HL-60 (cell line): ENCODE results near the gene FAM117A.

ENCODE experiments used
- DNase-seq, 2 experiments: peaks; one replicate each; pipeline ENCODE4 v3.0.0-alpha.2; 2010 to 2020; ENCODE audit warnings: low read depth in 1 of 2, low spot score in 1 of 2
- H3K27ac ChIP-seq: fragments of 250-450 bp; sonication (Bioruptor Pico); replicated peaks from 2 replicates; pipeline ENCODE4 v1.5.1; 2020; ENCODE audit warnings: mild to moderate bottlenecking, moderate library complexity
- H3K27me3 ChIP-seq: fragments of 250-450 bp; sonication (Bioruptor Pico); 2 replicates; pipeline ENCODE4 v1.5.1; 2021; ENCODE audit warnings: mild to moderate bottlenecking, moderate library complexity; ENCODE audit not compliant: insufficient read depth, poor library complexity, severe bottlenecking
- H3K4me3 ChIP-seq: replicated peaks from 2 replicates; pipeline ENCODE4 v1.5.1; 2011; ENCODE audit warnings: mild to moderate bottlenecking, control low read depth, low read length; ENCODE audit not compliant: insufficient read depth
- GABPA ChIP-seq: IDR thresholded peaks from 2 replicates; pipeline ENCODE4 v1.6.1; 2012; ENCODE audit warnings: low read depth
- POLR2AphosphoS5 ChIP-seq: IDR thresholded peaks from 2 replicates; pipeline ENCODE4 v1.6.1; 2012; ENCODE audit warnings: low read depth
- SPI1 ChIP-seq: IDR thresholded peaks from 2 replicates; pipeline ENCODE4 v1.6.1; 2012; ENCODE audit warnings: low read depth, mild to moderate bottlenecking, borderline replicate concordance
- TF ChIP-seq, protein P1 (sequence below): IDR thresholded peaks from one replicate; pipeline ENCODE4 v1.5.1; 2011; ENCODE audit warnings: low read length, control low read depth, inconsistent platforms; ENCODE audit not compliant: insufficient read depth
- TF ChIP-seq, protein P2 (sequence below): IDR thresholded peaks from 2 replicates; pipeline ENCODE4 v1.6.1; 2012; ENCODE audit warnings: low read depth; ENCODE audit not compliant: insufficient replicate concordance

FAM117A gene

DNA sequence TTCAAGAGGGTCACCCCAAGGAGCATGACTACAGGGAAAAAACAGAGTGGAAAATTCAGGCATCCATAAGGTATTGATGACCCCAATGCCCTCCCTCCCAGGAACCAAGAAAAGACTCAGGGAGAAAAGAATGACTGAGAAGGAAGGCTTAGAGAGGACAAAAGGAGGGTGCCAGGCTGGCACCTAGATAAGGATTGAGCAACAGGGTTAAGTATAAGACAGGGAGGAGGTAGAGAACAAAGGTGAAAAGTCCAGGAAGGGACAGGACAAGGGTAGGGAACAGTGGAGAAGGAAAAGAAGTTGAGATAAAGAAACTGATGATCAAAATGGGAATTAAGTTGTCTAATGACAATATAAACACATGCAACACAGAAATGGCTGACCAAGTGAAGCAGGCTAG is 58.7 kb downstream of the FAM117A start:
- DNase-seq, result no peak
- TF ChIP-seq, protein P1, sequence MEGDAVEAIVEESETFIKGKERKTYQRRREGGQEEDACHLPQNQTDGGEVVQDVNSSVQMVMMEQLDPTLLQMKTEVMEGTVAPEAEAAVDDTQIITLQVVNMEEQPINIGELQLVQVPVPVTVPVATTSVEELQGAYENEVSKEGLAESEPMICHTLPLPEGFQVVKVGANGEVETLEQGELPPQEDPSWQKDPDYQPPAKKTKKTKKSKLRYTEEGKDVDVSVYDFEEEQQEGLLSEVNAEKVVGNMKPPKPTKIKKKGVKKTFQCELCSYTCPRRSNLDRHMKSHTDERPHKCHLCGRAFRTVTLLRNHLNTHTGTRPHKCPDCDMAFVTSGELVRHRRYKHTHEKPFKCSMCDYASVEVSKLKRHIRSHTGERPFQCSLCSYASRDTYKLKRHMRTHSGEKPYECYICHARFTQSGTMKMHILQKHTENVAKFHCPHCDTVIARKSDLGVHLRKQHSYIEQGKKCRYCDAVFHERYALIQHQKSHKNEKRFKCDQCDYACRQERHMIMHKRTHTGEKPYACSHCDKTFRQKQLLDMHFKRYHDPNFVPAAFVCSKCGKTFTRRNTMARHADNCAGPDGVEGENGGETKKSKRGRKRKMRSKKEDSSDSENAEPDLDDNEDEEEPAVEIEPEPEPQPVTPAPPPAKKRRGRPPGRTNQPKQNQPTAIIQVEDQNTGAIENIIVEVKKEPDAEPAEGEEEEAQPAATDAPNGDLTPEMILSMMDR, result no peak
- TF ChIP-seq, protein P2, sequence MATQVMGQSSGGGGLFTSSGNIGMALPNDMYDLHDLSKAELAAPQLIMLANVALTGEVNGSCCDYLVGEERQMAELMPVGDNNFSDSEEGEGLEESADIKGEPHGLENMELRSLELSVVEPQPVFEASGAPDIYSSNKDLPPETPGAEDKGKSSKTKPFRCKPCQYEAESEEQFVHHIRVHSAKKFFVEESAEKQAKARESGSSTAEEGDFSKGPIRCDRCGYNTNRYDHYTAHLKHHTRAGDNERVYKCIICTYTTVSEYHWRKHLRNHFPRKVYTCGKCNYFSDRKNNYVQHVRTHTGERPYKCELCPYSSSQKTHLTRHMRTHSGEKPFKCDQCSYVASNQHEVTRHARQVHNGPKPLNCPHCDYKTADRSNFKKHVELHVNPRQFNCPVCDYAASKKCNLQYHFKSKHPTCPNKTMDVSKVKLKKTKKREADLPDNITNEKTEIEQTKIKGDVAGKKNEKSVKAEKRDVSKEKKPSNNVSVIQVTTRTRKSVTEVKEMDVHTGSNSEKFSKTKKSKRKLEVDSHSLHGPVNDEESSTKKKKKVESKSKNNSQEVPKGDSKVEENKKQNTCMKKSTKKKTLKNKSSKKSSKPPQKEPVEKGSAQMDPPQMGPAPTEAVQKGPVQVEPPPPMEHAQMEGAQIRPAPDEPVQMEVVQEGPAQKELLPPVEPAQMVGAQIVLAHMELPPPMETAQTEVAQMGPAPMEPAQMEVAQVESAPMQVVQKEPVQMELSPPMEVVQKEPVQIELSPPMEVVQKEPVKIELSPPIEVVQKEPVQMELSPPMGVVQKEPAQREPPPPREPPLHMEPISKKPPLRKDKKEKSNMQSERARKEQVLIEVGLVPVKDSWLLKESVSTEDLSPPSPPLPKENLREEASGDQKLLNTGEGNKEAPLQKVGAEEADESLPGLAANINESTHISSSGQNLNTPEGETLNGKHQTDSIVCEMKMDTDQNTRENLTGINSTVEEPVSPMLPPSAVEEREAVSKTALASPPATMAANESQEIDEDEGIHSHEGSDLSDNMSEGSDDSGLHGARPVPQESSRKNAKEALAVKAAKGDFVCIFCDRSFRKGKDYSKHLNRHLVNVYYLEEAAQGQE, result no peak
- TF ChIP-seq SPI1 (no peak), POLR2AphosphoS5 (no peak), GABPA (no peak)
- Histone ChIP-seq H3K27me3 (no peaks in the 10 kb centered on the region), H3K27ac (no peak overlapping the region), H3K4me3 (no peak overlapping the region)

DNA sequence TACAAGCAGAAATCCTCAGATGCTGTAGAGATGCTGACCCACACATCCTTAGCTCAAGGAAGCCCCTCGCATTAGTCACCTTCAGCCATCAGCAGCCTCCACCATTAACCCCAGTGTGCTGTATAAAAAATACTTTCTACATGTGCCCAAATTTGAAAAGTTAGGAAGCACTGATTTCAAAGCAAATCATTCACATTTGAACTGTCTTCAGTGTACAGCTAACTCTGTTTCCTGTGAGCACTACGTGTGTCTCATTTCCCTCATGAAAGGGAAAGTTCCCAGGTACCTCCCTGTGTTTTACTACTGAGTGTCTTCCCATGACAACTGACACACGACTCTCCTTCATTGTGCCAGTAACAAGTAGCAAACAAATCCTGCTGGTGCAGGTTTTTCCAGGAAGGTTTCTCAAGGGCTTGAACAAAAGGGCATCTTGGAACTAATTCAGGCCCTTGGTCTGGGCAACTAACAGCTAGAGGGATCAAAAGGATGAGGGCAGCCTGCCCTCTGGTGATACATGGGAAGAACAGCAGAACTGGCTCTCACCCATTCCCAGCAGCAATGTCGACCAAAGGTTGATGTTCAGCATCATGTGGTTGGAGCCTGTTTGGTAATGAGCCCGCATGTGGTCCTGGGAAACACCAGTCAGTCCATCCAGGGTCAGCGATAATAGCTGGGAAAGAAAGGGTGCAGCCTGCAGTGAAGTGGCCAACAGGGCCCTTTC is 60.2 kb downstream of the FAM117A start:
- TF ChIP-seq, protein P1, result peak; percentile 48
- no peak for TF ChIP-seq POLR2AphosphoS5
- no peak for TF ChIP-seq GABPA
- TF ChIP-seq, protein P2, result no peak
- TF ChIP-seq SPI1, result no peak
- DNase-seq, result peak in 1 of 2 experiments; percentile 36
- Histone ChIP-seq H3K27me3 (no peaks in the 10 kb centered on the region), H3K4me3 (no peak overlapping the region), H3K27ac (no peak overlapping the region)

DNA sequence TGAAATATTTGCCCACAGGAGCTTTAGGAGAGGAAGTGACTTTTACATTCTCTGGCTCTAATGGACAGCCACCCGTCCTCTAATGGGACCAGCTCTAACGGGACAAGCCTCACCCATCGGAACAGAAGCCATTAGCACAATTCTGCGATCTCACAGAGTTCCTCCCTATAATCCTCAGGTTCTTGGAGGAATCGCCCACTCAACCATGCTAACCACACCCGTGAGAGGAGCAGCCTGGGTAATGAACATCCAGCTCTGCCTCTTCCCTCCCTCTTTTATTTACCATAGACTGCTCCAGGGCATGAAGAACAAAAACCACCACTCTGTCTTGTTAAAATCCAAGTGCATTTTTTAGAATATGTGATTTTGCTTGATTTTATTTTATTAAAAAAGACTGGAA is 63.0 kb downstream of the FAM117A start:
- Histone ChIP-seq H3K27ac (no peak overlapping the region), H3K4me3 (no peak overlapping the region), H3K27me3 (no peaks in the 10 kb centered on the region)
- no peak for DNase-seq
- TF ChIP-seq SPI1 (no peak), POLR2AphosphoS5 (no peak), GABPA (no peak)
- TF ChIP-seq, protein P2, result no peak
- TF ChIP-seq, protein P1, result no peak
